Measurements from ENCODE around the gene EYS.

GRCh38 chr6:64146094-64146493, 1560.9 kb downstream of the EYS start:
- TF ChIP-seq CTCF (IDR thresholded peaks at IDR 0.05), result no peak
- no peak for TF ChIP-seq POLR2A (IDR thresholded peaks at IDR 0.05)
